NCI-H446 (cell line): ENCODE data around the gene ESRRB.
A peak's percentile ranks its signal among the peaks of the same experiment; 100 is the strongest.

Experiments
- DNase-seq, 2 experiments: peaks; one replicate each; lab custom pipeline; 2025; lab: John Stamatoyannopoulos, UW

ESRRB gene

DNA sequence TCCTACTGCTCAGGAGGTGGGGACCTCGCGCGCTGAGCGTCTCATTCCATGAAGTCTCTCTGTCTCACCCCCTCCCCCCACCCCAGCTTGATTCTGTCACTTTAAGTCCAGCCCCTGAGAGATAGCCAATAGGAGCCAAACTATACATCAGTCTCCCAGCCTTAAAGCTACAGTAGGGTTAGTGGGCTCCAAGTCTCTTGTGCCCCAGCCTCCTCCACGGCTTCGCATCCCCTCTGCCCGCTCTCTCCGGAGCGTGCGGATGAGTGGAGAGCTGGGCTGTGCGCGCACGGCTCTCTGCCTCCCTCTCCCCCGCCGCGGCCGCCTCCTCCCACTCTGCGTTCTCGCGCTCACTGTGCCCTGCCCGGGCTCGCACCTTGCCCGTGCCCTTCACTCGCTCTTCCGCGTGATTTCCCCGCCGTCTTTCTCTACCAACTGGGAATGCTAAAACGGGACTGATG is at the start of gene ESRRB:
Gene ESRRB (plus strand): TSS at position 191 of the 458 bp plus-strand sequence. CDS start 265 bp downstream, at position 456.
- peak; percentile 2 to 73 for DNase-seq

- DNase-seq: no peak
Observed at GRCh38 chr14:76326918-76327689, 48.8 kb upstream of the ESRRB start.

- no peak for DNase-seq
Observed at GRCh38 chr14:76328457-76329137, 47.3 kb upstream of the ESRRB start.

DNA sequence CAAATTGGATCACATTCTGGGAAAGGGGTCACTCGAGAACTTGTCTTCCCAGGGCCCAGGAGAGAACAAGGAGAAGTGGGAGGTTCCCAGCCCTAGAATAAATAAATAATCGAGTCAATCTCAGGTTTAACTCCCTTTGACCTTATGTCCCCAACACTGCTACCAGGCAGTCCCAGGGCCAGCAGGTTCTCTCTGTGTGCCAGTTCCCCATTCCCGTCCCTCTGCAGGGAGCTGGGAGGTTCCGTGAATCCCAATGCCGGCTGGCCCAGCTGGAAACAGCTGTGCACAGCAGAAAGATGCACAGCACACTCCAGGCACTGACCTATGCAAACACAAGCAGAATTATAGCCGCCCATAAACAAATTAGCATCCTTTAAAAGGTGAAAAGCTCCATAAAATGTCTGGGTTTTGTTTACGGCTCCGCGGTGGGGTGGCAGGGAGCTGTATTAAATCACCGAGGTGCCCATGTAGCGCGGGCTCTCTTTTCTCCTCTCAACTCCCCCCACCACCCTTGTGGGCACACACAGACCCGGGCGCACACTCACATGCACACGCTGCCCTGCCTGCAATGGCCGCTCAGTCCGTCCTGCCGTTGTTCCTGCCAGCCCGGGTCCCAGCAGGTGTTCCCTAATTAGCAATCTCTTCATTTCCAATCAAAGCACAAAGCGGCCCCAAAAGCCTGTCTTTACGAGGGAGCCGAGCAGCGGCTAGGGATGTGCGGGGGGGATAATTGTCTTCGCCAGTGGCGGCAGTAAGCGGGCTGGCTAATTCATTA is 46.6 kb upstream of the ESRRB start:
- no peak for DNase-seq

- no peak for DNase-seq
Observed at GRCh38 chr14:76329951-76330350, 46.0 kb upstream of the ESRRB start.

- DNase-seq: no peak
Observed at GRCh38 chr14:76330411-76331327, 45.3 kb upstream of the ESRRB start.

DNA sequence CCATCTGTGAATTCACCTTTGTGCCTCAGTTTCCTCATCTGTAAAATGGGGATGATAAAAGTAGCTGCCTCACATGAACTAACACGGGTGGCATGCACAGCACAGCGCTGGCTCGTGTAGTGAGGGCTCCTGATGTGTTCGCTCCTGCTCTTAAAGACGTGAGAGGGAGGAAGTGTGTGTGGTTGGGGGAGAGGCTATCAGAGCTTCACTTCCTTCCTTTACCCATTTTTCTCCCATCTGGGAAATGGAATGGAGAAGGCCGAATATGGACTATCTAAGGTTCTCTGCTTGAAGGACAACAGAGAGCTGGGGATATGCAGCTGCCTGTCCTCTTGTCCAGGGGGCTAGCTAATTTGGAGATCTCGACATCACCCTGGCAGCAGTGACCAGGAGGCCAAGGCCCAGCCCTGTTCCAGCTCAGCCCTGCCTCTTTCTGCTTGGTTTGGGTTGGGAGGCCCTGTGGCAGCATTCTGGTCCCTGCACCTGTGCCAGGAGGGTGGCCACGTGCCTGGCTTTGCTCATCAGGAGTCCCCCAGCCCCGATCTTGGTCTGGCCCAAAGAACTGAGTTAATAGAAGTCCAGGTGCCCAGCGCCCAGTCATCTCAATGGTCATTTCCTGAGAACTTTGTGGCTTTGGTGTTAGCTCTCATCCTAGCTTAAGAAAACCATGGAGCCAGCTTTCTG is 44.5 kb upstream of the ESRRB start:
- no peak for DNase-seq

- DNase-seq: no peak
Observed at GRCh38 chr14:76333664-76334063, 42.3 kb upstream of the ESRRB start.

DNA sequence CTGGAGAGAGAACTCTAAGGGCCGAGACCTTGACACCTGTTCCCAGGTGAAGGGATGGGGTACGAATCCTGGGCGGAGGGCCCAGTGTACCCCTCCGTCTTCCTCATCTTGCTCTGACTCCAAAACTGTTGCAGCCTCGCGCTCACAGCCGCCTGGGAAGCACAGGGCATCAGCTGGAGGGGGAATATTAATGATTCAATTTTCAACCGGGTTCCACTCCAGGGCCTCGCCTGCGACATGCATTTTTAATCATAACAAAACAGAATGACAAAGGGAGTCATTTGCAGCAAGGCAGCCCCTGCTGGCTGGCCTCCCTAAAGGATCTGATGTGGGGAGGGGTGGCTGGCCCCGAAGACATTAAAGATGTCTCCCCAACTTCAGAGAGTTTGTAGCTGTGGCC is 41.6 kb upstream of the ESRRB start:
- no peak for DNase-seq

GRCh38 chr14:76336876-76337275 is 39.1 kb upstream of the ESRRB start:
- no peak for DNase-seq

DNA sequence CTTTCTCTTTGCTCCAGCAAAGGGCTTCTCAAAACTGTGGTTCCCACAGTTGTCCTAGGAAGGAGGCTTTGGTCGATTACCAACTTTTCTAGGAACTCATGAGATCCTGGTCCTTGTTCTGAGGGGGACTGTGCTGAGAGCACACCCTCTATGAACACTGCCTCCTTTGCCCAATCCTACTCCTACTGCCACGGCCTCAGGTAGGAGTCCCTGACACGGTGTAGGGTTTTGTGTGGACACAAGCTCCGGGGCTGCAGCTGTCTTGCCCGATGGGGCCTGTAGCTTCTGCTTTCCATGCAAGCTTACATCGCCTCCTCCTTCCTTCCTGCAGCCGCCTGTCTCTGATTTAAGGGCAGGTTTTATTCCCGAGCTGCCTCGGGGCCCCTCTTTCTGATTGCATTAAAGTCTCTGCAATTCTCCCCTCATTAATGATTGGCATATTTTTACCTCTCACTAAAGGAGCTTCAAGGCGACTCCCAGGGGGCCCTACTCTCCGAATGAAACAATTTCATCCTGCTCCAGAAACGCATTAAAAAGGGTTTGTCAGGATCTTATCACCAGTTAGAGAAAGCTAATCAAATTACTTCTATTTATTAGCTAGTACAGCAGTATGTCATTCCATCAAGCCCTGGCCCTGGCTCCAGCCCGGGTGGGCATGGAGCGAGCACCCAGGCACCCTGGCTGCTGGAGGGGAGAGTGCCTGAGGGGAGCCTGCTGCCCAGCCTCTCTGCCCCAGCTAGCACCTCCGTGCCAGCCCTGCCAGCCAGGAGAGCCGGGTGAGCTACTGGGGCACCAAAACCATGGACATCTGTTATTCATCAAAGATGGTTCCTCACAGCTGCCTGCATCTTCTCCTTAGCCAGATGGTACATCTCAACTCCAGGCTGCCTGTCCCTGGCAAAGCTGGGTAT is 38.0 kb upstream of the ESRRB start:
- DNase-seq: peak in 1 of 2 experiments; percentile 27

- DNase-seq: no peak
Observed at GRCh38 chr14:76339728-76340615, 36.0 kb upstream of the ESRRB start.

DNA sequence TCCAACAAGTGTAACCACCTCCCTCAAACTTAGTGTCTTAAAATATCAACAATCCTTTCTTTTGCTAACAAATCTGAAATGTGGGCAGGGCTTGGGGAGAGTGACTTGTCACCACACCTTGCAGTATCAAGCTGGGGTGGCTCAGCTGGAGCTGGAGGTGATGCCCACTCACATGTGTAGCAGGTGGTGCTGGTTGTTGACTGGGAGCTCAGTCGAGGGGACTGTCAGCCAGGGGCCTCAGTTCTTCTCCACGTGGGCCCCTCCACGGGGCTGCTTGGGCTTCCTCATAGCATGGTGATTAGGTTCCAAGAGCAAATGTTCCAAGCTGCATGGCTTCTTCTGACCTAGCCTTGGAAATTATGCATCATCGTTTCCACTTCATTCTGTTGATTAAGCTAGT is 32.6 kb upstream of the ESRRB start:
- DNase-seq: no peak

- no peak for DNase-seq
Observed at GRCh38 chr14:76346391-76347160, 29.4 kb upstream of the ESRRB start.

- DNase-seq: no peak
Observed at GRCh38 chr14:76348898-76349297, 27.0 kb upstream of the ESRRB start.

DNA sequence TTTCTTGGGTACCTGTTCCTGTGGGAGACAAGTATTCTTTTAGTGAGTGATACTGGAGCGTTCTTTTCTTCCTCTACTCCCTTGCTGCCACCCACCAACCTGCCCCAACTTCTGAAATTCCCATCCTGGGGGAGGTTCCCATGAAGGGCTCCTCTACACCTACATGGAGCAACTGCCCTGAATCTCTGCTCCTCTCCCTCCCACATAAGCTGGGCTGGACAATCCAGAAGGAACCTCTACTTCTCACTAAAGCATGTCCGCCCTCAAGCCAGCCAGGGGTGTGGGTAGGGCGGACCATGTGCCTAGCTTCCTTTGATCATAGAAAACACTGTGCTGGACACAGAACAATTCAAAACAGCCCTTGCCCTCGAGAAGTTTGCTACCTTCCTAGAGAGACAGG is 25.9 kb upstream of the ESRRB start:
- DNase-seq: no peak

- no peak for DNase-seq
Observed at GRCh38 chr14:76350671-76351070, 25.3 kb upstream of the ESRRB start.

DNA sequence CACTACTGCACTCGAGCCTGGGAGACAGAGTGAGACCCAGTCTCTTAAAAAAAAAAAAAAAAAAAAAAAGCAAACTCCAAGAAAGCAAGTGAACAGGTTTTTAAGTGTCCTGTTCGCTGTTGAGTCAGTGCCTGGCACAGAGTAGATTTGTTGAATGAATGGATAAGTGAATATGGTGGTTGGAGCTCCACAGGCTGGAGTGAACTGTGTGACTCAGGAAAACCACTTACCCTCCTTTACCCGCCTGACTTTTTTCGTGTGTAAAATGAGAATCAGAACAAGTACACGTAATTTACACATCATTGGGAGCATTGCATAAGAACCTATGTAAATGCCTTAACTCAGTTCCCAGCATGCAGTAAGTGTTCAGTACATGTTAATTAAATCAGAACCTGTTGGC is 24.0 kb upstream of the ESRRB start:
- no peak for DNase-seq
